Neutrophil (primary cell): Measurements from ENCODE around the gene GRM3.

Experiments used
- H3K27ac ChIP-seq: fragments of 200-600 bp; sonication (generic); 2 replicates; pipeline ENCODE4 v1.5.1; 2016; ENCODE audit warnings: mild to moderate bottlenecking, moderate library complexity
- H3K27me3 ChIP-seq: fragments of 200-600 bp; sonication (generic); 2 replicates; pipeline ENCODE4 v1.6.0; 2016; ENCODE audit warnings: mild to moderate bottlenecking
- H3K36me3 ChIP-seq: fragments of 200-600 bp; sonication (generic); 2 replicates; pipeline ENCODE4 v1.5.1; 2017
- H3K4me1 ChIP-seq, 2 experiments: fragments of 200-600 bp in 1 of 2; sonication (generic) in 1 of 2; 1 replicate in 1 of 2; 2 replicates in 1 of 2; pipeline versions ENCODE4 v1.5.1 to v1.6.1; 2013 to 2016; ENCODE audit warnings: low read depth in 1 of 2, low read length in 1 of 2, mild to moderate bottlenecking in 1 of 2, moderate library complexity in 1 of 2; ENCODE audit not compliant: control insufficient read depth in 1 of 2, insufficient read depth in 1 of 2
- H3K4me3 ChIP-seq, 2 experiments: fragments of 200-600 bp in 1 of 2; sonication (generic) in 1 of 2; 1 replicate in 1 of 2; 2 replicates in 1 of 2; pipeline ENCODE4 v1.5.1; 2013 to 2016; ENCODE audit warnings: low read depth in 1 of 2, low read length in 1 of 2, mild to moderate bottlenecking in 1 of 2, moderate library complexity in 1 of 2
- H3K9me3 ChIP-seq: fragments of 200-600 bp; sonication (generic); 2 replicates; pipeline ENCODE4 v1.5.1; 2016
- CTCF ChIP-seq: fragments of 200-600 bp; sonication (generic); IDR thresholded peaks from 2 replicates; pipeline ENCODE4 v1.5.1; 2016; ENCODE audit warnings: antibody characterized with exemption

Gene GRM3

DNA sequence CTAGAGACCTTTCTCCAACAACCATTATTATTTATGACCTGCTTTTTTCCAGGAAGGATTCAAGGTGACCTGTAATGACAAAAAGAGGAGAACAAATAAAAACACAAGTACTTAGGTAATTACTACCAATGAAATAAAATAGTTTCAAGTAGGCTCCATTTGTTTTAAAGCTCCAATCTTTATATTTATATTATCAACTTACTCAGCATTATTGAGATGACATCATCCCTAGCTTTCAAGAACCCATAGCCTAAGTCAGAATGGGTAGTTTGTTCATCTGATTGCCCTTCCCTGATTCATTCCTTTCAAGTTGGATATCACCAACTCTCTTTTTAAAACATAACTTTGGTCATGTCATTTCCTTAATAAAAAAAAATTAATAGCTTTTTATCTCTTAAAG, 131.5 kb downstream of the GRM3 start:
- Histone ChIP-seq H3K27ac (no peak overlapping the region), H3K4me1 (no peaks in the 10 kb centered on the region), H3K4me3 (no peak overlapping the region), H3K27me3 (no peaks in the 10 kb centered on the region), H3K36me3 (no peaks in the 10 kb centered on the region), H3K9me3 (no peaks in the 10 kb centered on the region)
- TF ChIP-seq CTCF, result no peak

DNA sequence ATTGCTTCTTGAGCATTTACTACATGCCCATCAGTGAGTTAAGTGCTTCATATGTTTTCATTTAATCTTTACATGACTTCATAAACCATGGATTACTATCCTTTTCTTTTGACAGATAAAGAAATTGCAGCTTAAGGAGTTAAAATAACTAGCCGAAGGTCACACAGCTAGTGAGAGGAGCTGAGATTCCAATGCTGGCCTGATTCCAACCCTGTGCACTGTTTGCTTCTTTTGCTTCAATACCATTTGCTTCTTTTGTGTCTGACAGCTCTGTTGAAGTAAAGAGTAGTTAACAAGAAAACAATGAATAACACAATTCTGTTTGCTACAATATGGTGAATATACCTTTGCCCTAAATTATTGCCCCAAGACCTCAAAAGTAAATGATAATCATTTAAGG, 132.4 kb downstream of the GRM3 start:
- Histone ChIP-seq H3K27ac (no peak overlapping the region), H3K36me3 (no peaks in the 10 kb centered on the region), H3K4me3 (no peak overlapping the region), H3K4me1 (no peaks in the 10 kb centered on the region), H3K27me3 (no peaks in the 10 kb centered on the region), H3K9me3 (no peaks in the 10 kb centered on the region)
- no peak for TF ChIP-seq CTCF

DNA sequence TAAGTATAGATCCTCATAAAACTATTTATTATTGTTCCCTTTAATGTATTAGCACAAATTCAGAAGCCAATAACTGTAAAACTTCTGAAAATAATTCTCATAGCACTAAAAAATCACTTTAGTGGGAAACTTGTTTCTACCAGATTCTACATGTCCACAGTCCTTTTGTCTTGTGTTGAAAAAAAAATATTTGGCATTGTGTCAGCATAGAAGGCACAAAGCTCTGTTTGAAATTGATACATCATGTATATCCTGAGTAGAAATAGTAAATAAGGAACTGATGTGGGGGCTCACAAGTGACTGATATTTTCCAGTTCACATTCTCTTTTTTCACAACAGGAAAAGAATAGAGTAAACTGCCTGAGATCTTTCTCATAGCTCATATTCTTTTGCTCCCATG, 134.6 kb downstream of the GRM3 start:
- no peak overlapping the region for H3K4me3 ChIP-seq
- H3K36me3 ChIP-seq, result no peaks in the 10 kb centered on the region
- no peaks in the 10 kb centered on the region for H3K27me3 ChIP-seq
- no peaks in the 10 kb centered on the region for H3K9me3 ChIP-seq
- no peak overlapping the region for H3K27ac ChIP-seq
- no peak for TF ChIP-seq CTCF
- H3K4me1 ChIP-seq, result no peaks in the 10 kb centered on the region

DNA sequence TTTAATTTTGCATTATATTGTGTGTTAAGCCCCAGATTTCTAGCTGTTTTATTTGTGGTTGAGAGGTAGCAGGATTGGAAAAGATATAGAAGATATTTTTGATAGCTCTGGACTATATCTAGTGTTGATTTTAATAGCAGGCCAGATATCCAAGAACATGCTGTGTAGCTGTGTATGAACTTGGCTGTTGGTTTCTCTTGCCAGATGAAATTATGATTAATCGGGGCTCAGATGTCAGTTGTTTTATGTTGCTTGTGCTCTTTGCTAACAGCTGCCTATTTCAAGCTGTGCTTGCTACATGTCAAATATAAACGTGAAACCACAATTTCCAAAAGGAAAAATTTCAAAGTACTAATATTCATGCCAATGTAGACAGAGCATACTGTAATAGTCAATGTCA, 141.1 kb downstream of the GRM3 start:
- no peak for TF ChIP-seq CTCF
- no peaks in the 10 kb centered on the region for H3K36me3 ChIP-seq
- no peak overlapping the region for H3K4me3 ChIP-seq
- H3K4me1 ChIP-seq, result no peaks in the 10 kb centered on the region
- H3K27ac ChIP-seq, result no peak overlapping the region
- H3K27me3 ChIP-seq, result no peaks in the 10 kb centered on the region
- no peaks in the 10 kb centered on the region for H3K9me3 ChIP-seq

DNA sequence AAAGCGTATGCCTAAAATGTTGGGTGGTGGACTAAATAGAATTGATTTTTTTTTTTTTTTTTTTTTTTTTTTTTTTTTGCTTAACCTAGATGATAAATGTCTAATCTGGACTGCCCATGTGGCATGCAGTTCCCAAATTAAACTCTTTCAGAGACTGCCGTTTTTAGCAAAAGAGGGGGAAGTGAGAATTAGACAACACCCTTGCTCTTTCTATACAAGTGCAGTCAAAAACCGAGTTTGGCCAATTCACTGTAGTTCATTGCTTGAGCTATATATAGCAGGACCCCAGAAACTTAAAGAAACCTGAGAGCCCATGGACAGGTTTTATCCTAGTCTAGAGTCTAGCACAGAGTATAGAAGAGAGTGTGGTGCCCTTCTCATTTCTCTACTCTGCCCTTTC, 141.9 kb downstream of the GRM3 start:
- no peak for TF ChIP-seq CTCF
- H3K27me3 ChIP-seq, result no peaks in the 10 kb centered on the region

DNA sequence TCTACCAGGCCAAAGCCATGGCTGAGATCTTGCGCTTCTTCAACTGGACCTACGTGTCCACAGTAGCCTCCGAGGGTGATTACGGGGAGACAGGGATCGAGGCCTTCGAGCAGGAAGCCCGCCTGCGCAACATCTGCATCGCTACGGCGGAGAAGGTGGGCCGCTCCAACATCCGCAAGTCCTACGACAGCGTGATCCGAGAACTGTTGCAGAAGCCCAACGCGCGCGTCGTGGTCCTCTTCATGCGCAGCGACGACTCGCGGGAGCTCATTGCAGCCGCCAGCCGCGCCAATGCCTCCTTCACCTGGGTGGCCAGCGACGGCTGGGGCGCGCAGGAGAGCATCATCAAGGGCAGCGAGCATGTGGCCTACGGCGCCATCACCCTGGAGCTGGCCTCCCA, 142.7 kb downstream of the GRM3 start:
- Histone ChIP-seq H3K4me3 (no peak overlapping the region), H3K9me3 (no peaks in the 10 kb centered on the region), H3K36me3 (no peaks in the 10 kb centered on the region), H3K4me1 (no peaks in the 10 kb centered on the region), H3K27me3 (no peaks in the 10 kb centered on the region), H3K27ac (no peak overlapping the region)
- TF ChIP-seq CTCF, result no peak

More for the DNA sequence above, 141.9 kb downstream of the GRM3 start:
- no peak overlapping the region for H3K27ac ChIP-seq
- no peak overlapping the region for H3K4me3 ChIP-seq
- no peaks in the 10 kb centered on the region for H3K36me3 ChIP-seq
- H3K4me1 ChIP-seq, result no peaks in the 10 kb centered on the region
- no peaks in the 10 kb centered on the region for H3K9me3 ChIP-seq
